COLO829 (cell line): ENCODE data around the gene WDR18.
A peak's percentile ranks its signal among the peaks of the same experiment; 100 is the strongest.

Experiments used
- DNase-seq: peaks from one replicate; pipeline ENCODE4 v3.0.0; 2012; ENCODE audit warnings: low spot score

WDR18 gene

GRCh38 chr19:984165-984967 lies at the start of gene WDR18:
WDR18 (plus strand) TSS chr19:984345; CDS start chr19:984354, 9 bp downstream.
- DNase-seq: peak; percentile 99

GRCh38 chr19:934865-935479 lies 49.2 kb upstream of the WDR18 start:
- DNase-seq: no peak

- no peak for DNase-seq
Measured at GRCh38 chr19:936175-936546, 48.0 kb upstream of the WDR18 start.

GRCh38 chr19:937259-937694 lies 46.9 kb upstream of the WDR18 start:
- DNase-seq: no peak

GRCh38 chr19:938233-938923 lies 45.8 kb upstream of the WDR18 start:
- DNase-seq: no peak

GRCh38 chr19:939439-939838 lies 44.7 kb upstream of the WDR18 start:
- no peak for DNase-seq

GRCh38 chr19:939922-940321 lies 44.2 kb upstream of the WDR18 start:
- DNase-seq: no peak

- DNase-seq: peak; percentile 47
Measured at GRCh38 chr19:940591-941291, 43.4 kb upstream of the WDR18 start.

- no peak for DNase-seq
Measured at GRCh38 chr19:941292-942132, 42.6 kb upstream of the WDR18 start.

GRCh38 chr19:942133-942645 lies 42.0 kb upstream of the WDR18 start:
- no peak for DNase-seq

- DNase-seq: no peak
Measured at GRCh38 chr19:943551-944170, 40.5 kb upstream of the WDR18 start.

GRCh38 chr19:944171-944567 lies 40.0 kb upstream of the WDR18 start:
- DNase-seq: no peak

GRCh38 chr19:944663-945241 lies 39.4 kb upstream of the WDR18 start:
- DNase-seq: no peak

- no peak for DNase-seq
Measured at GRCh38 chr19:945401-946252, 38.5 kb upstream of the WDR18 start.

- no peak for DNase-seq
Measured at GRCh38 chr19:947090-947706, 36.9 kb upstream of the WDR18 start.

- DNase-seq: no peak
Measured at GRCh38 chr19:947707-948539, 36.2 kb upstream of the WDR18 start.

GRCh38 chr19:948842-949496 lies 35.2 kb upstream of the WDR18 start:
- DNase-seq: no peak
